Fibroblast of skin of abdomen (primary cell): Measurements from ENCODE around the gene ZNF778. TPM values are rescaled to one million over a fixed set of nuclear protein-coding genes. Genes with fewer than 3 reads are reported as not detected.
A peak's percentile ranks its signal among the peaks of the same experiment; 100 is the strongest.

Experiments
- DNase-seq: peaks from one replicate; pipeline ENCODE4 v3.0.0-alpha.2; 2013
- polyA plus RNA-seq, 2 experiments: library from polyadenylated mRNA; unstranded; fragments of 120-200 nt; gene quantifications; one replicate each; pipeline ENCODE4 v1.2.1, GENCODE V29; 2013; ENCODE audit not compliant: insufficient read length in 2 of 2

Gene ZNF778
- polyA plus RNA-seq (2013, experiment 1 of 2; ENCODE audit: insufficient read length): 3.1 TPM
- 4.0 TPM for polyA plus RNA-seq (2013, experiment 2 of 2; ENCODE audit: insufficient read length)

DNA sequence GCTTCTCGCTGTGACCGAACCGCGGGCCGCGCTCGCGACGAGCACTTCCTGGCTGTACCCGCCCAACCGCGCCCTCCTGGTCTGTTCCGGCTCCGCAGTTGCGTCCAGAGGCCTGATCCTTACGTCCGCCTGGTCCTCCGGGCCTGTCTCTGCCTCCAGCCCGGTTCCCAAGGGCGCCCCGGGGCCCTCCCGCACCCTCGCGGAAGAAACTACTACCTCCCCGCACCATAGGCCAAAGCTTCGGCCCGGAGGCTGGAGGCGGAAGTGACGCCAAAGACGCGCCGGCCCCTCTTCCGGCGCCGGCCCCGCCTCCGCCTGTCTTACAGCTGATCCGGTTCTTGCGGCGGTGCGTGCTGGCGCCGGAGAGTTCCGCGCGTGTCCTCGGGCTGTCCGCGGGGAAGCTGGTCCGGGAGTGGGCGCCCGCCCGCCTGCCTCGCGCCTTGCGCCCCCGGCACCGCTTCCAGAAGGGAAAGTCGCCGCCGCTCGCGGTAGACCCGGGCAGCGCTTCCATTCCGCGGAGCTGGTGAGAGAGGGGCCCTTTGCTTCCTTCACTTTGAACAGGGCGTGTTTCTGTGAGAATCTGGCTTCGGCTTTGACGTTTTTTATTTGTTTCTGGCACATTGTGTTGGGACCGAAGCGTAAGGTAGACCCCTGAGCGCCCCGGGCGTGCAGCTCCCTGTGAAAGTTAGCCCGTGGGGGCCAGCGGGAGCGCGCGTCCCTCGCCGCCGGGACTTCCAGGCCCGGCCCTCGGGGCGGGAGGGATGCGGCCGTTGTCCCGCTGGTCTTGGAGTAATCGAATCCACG lies at the start of gene ZNF778:
Gene ZNF778, plus strand, starts transcription at position 316 of the 804 bp plus-strand sequence. CDS start 3,425 bp downstream, outside the sequence.
- peak; percentile 77 for DNase-seq

DNA sequence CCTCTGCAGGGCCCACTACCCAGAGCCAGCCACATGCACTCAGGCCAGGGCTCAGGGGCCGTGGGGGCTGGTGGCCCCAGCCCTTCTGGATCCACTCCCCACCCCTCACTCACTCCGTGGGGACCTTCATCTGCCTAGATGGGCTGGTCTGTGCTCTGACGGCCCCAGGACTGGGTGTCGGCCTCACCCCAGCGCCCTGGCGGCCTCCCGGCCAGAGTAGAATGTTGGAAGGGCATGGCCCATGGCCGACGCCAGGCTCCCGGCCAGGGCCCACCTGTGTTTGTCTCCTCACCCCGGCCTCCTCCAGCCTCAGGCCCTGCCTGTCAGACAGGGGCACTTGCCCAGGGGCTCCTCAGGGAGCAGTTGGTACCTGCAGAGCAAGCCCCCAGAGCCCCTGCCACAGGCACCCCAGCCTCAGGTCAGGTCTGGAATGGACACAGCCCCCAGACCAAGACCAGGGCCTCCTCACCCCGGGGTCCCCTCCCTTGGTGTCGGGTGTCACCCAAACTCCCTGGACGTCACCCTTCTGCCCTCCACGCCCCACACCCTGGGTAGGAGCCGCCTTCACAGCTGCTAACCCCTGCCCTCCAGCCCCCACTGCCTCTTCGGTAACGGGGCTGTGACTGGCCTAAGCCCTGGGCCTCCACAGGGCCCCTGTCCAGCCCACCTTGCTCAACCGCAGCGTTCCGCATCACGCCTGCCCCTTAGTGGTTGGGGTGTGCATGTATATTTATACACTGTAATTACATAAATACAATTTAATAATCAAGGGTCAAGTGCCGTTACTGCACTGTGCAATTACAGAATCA lies 48.9 kb upstream of the ZNF778 start:
- DNase-seq: no peak

DNA sequence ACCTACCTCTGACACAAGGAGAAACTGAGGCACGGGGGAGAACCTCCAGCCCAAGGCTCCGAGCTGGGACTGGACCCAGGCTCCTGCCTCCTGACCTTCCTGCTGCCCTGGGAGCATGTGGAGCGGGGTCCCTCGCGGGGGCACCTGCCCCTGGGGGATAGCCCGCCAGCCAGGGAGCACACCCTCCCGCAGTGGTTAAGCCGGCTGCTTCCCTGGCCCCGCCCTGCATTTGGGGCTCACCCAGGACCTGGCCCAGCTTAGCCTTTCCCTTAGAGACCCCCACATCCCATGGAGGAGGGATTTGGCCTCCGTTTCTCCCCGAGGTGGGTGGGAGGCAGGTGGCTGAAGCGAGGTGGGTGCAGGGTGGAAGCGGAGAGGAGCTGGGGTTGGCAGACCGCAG lies 47.7 kb upstream of the ZNF778 start:
- DNase-seq: no peak

GRCh38 chr16:89170346-89171215 lies 46.9 kb upstream of the ZNF778 start:
- no peak for DNase-seq

DNA sequence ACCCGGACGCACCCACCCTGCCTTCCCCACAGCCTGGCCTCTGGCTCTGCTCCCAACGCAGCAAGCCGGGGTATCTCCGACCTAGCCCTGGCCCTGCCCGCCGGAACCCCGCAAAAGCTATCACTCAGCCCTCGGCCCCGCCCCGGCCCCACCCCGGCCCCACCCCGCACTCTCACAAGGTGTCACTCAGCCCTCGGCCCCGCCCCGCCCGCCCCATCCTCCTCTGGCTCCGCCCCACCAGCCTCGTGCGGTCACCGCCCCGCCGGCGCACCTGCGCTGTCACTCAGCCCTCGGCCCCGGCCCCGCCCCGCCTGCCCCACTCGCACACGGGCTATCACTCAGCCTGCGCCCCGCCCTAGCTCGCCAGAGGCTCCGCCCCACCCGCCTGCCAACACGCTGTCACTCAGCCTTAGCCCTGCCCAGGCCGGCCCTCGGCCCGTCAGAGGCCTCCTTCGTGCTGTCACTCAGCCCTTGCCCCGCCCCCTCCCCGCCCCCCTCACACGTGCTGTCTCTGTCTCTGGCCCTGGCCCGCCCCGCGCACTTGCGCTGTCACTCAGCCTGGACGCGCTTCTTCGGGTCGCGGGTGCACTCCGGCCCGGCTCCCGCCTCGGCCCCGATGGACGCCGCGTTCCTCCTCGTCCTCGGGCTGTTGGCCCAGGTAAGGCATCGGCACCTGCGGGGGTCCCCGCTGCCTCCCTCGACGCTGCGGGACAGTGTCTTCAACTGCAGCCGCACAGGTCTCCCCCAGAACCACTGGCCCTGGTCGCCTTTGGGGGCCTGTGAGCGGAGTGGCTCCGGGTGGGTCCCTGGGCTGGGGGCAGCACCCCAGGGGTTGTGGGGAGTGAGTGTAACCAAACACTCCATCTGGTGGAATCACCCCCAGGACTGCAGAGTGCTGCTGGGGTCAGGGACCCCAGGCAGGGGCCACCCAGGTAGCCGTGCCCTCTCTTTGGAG lies 46.0 kb upstream of the ZNF778 start, which contains the start of gene CDH15:
Gene CDH15, plus strand, starts transcription at position 533 of the 955 bp plus-strand sequence. Its CDS starts 84 bp downstream, at position 617.
- DNase-seq: peak; percentile 71

DNA sequence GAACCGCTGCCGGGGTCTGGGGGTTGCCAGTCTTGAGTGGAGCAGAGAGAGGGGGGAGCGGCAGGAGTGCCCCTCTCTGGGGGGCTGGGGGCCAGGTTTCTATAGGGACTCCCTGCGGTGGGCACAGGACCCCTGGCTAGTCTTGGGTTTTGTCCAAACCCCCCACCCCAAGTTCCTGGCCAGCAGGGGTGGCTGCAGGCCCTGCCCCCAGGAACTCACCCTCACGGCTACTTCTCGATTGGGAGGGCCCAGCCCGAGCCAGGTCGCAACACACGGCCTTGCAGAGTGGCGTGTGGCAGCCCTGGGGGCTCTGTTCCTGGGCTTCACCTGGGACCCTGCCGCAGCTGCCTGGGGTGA lies 45.4 kb upstream of the ZNF778 start:
- DNase-seq: no peak

DNA sequence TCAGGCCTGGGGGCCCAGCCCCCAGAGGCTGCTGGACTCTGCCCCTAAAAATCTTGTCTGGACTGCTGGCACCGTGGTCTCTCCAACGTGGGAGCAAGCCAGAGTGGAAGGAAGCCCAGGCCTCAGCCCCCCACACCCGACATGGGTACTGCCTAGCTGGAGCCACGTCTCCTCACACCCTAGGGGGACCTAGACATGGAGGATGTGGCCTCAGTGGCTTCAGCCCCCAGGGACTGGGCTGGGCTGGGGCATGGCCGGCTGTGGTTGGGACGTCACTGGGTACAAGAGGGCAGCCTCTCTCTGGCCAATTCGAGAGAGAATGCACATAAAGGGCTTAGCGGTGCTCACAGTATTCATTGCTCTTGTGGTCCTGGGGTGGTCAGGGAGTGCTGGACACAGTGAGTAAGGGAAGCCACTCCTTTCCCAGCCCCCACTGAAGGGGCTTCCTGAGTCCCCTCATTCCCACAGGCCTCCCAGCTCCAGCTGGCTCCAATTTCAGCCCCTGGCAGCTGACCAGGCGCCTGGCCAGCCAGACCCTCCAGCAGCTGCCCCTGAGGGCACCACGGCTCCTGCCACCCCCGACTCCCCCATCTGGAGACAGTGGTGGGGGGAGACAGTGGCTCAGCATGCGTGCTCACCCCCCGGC lies 44.9 kb upstream of the ZNF778 start:
- no peak for DNase-seq

DNA sequence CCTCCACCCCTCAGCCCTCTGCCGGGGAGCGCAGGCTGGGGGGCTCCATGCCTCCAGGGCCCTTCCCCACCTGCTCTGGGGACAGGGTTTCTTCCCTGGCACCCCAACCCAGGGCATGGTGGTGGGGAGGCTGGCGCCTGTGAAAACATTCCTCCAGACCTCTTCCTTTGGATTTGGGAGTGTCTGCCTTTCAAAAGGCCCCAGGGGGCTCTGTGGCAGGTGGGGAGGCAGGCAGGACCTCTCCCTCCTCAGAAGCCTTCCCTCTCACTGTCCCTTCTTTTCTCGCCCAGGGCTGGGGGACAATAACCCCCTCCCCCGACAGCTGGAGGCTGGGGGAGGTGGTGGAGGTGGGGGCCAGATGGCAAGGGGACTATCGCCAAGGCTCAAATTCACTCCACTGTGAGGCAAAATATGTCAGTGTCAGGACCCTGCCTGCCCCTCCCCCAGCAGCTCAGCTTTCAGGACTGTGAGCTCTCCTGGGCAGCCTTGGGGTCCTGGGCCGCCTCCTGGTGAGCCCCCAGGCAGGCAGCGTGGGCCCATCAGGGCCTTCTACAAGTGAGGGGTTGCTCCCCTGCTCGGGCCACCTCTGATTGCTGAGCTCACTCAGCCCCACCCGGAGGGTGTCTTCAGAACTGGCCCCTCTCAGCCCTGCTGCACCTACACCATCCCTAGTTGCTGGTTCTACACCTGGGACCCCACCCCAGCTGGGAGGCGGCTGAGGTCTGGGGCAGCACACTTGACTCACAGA lies 44.2 kb upstream of the ZNF778 start:
- no peak for DNase-seq

- DNase-seq: no peak
Observed at GRCh38 chr16:89174055-89174827, 43.3 kb upstream of the ZNF778 start.

- no peak for DNase-seq
Observed at GRCh38 chr16:89174877-89175276, 42.6 kb upstream of the ZNF778 start.

GRCh38 chr16:89175280-89176146 lies 42.0 kb upstream of the ZNF778 start:
- no peak for DNase-seq

DNA sequence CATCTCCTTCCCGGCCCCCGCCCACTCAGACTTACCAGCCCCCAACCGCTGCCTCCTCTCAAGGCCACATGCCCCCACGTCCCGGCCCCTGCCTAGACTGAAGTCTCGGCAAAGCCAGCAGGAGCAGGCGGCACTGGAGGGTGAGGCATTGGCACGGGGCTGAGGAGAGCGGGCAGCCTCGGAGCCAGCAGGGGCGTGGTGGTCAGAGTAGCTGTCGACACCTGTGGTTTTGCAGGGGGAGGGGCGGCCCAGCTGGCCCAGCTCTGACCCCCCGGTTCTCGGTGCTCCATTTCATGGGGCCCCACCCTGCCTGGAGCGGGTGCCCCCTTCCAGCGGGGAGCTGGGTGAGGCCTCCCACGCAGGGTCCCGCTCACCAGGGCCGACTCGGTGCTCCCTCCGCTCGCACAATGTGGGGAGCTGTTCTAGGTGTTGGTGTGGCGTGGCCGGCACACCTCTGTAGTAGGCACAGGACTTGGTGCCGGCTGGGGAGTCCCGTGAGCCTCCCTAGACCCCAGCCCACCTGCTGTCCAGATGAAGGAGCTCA lies 41.3 kb upstream of the ZNF778 start:
- no peak for DNase-seq

DNA sequence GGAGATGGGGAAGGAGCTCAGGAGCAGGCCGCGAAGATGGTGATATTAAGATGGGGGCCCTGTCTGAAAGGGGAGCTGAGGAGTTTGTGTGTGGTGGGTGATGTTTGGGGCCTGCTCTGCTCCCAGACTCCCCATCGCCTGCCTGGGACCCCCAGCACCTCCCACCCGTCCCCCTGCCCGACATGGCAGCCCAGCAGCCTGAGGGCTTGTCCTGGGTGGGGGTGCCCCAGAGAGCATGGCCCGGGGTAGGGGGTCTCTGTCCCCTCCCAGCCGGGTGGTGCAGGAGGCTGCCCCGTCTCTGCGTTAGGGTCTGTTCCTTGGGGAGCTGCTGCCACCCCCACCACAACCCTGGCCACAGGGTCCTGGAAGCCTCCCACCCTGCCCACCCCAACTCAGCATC lies 40.8 kb upstream of the ZNF778 start:
- no peak for DNase-seq

DNA sequence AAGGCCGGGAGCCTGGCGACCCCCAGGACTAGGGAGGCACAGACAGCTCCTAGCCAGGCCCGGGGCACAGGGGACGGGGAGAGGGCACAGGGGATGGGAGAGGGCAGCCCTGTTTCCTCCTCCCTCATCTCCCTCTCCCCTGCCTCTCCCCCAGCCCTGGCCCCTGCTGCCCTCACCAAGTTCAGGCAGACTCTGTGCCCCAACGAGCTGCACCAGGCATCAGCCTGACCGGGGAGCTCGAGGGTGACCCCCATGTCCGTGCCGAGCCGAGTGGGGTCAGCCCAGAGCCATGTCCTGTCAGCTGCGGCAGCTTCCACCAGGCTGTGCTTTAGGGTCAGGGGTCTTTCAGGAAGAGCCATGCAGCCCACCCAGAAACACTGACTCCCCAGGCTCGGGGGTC lies 40.0 kb upstream of the ZNF778 start:
- DNase-seq: no peak

DNA sequence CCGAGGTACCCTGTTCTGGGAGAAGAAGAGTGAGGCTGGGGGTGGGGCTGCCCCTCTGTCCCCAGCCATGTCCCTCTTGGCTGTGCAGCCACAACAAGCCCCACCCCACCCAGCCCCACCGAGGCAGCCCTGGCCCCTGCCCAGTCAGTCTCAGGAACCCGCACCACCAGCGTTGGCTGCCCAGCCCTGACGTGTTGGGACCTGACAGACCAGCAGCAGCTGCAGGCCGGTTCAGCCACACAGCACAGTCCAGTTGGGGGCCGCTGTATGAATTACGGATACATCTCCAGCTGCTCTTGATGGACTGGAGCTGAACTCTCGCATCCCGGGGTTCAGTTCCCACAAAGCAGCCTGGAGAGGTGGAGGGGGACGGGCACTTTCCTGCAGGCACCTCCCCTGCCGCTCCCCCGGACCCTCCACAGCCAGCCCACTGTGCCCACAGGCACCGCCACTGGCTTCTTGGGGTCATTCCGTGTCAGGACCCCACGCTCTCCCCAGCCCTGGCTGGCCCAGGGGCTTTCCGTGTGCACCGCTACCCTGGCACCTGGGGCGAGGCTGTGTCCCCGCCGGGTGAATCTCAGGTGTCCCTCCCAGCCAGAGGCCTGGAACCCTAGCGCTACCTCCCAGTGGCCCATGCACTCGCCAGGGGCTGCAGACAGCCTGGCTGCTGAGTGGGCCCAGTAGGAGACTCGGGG lies 38.9 kb upstream of the ZNF778 start:
- DNase-seq: no peak

DNA sequence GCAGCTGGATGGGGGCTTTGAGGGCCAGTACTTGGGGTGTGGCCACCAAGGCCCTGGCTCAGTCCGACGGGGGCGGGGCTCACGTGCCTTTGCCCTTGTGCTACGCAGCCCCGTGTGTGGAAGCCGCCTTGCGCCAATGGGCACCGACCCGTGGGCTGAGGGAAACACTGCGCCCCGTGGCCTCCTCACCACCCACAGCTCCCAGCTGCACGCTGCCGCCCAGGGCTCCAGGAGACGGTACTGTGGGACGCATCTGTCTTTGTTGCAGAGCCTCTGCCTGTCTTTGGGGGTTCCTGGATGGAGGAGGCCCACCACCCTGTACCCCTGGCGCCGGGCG lies 38.4 kb upstream of the ZNF778 start:
- DNase-seq: no peak

GRCh38 chr16:89179656-89180315 lies 37.7 kb upstream of the ZNF778 start:
- DNase-seq: no peak
